Progenitor cell of endocrine pancreas (in vitro differentiated cells): ENCODE measurements around the gene BROX. TPM values are rescaled to one million over a fixed set of nuclear protein-coding genes. Genes with fewer than 3 reads are reported as not detected.

Experiments
- DNase-seq: peaks from one replicate; pipeline ENCODE4 v3.0.0; 2021; ENCODE audit warnings: low spot score; ENCODE audit not compliant: unreplicated experiment
- H3K27ac Mint-ChIP-seq: 2 replicates; pipeline ENCODE4 v1.8.0; 2021; ENCODE audit warnings: mild to moderate bottlenecking, moderate library complexity, mixed read lengths
- H3K27me3 Mint-ChIP-seq: 2 replicates; pipeline ENCODE4 v1.8.0; 2021; ENCODE audit warnings: mixed read lengths
- H3K36me3 Mint-ChIP-seq: 2 replicates; pipeline ENCODE4 v1.8.0; 2022; ENCODE audit warnings: mixed read lengths; ENCODE audit not compliant: insufficient read depth
- H3K4me1 Mint-ChIP-seq: 2 replicates; pipeline ENCODE4 v1.8.0; 2021; ENCODE audit warnings: low read depth, mixed read lengths
- H3K4me3 Mint-ChIP-seq: 2 replicates; pipeline ENCODE4 v1.8.0; 2021; ENCODE audit warnings: low read depth, mild to moderate bottlenecking, moderate library complexity, mixed read lengths
- H3K9me3 Mint-ChIP-seq: 2 replicates; pipeline ENCODE4 v1.8.0; 2021; ENCODE audit warnings: low read depth, mixed read lengths
- CTCF ChIP-seq: fragments of 200-600 bp; sonication (generic); IDR thresholded peaks from one replicate; pipeline ENCODE4 v1.5.0; 2021; ENCODE audit warnings: antibody characterized with exemption, mild to moderate bottlenecking; ENCODE audit not compliant: unreplicated experiment
- total RNA-seq: library from RNA; stranded (reverse); gene quantifications from 2 replicates; pipeline ENCODE4 v1.2.1, GENCODE V29; 2021

BROX gene
- total RNA-seq, 1 donor from 2014 or later: 27.5 TPM

GRCh38 chr1:222732216-222733159 is 20.1 kb downstream of the BROX start:
- Mint-ChIP-seq H3K4me3 (no peak overlapping the region), H3K27me3 (no peaks in the 10 kb centered on the region), H3K36me3 (peaks cover 11% of the 10 kb centered on the region), H3K4me1 (no peaks in the 10 kb centered on the region), H3K9me3 (no peaks in the 10 kb centered on the region), H3K27ac (no peak overlapping the region)
- no peak for TF ChIP-seq CTCF
- no peak for DNase-seq

- no peaks in the 10 kb centered on the region for H3K9me3 Mint-ChIP-seq
- no peaks in the 10 kb centered on the region for H3K27me3 Mint-ChIP-seq
- TF ChIP-seq CTCF: no peak
- DNase-seq: no peak
- no peak overlapping the region for H3K4me3 Mint-ChIP-seq
- no peaks in the 10 kb centered on the region for H3K4me1 Mint-ChIP-seq
- H3K27ac Mint-ChIP-seq: no peak overlapping the region
- H3K36me3 Mint-ChIP-seq: peaks cover 7% of the 10 kb centered on the region
Observed at GRCh38 chr1:222734740-222735139, 22.4 kb downstream of the BROX start.

- no peak for DNase-seq
- Mint-ChIP-seq H3K4me3 (no peak overlapping the region), H3K4me1 (no peaks in the 10 kb centered on the region), H3K27ac (no peak overlapping the region), H3K27me3 (no peaks in the 10 kb centered on the region), H3K9me3 (no peaks in the 10 kb centered on the region), H3K36me3 (peaks cover 4% of the 10 kb centered on the region)
- TF ChIP-seq CTCF: no peak
Observed at GRCh38 chr1:222736470-222736869, 24.1 kb downstream of the BROX start.

- DNase-seq: no peak
- no peak within 1 kb of the TSS for H3K4me3 Mint-ChIP-seq
- H3K27me3 Mint-ChIP-seq: no peaks in the 10 kb centered on the region
- TF ChIP-seq CTCF: no peak
- H3K36me3 Mint-ChIP-seq: peaks cover 4% of the 10 kb centered on the region
- H3K4me1 Mint-ChIP-seq: no peaks in the 10 kb centered on the region
- H3K9me3 Mint-ChIP-seq: no peaks in the 10 kb centered on the region
- H3K27ac Mint-ChIP-seq: no peak within 1 kb of the TSS
Observed at GRCh38 chr1:222736972-222737371, 24.6 kb downstream of the BROX start, which contains the start of gene FAM177B. Gene FAM177B (plus strand): TSS chr1:222737202. CDS start chr1:222746546, 9,344 bp downstream.

- Mint-ChIP-seq H3K36me3 (no peaks in the 10 kb centered on the region), H3K27me3 (no peaks in the 10 kb centered on the region), H3K9me3 (no peaks in the 10 kb centered on the region)
Observed at GRCh38 chr1:222739465-222739864, 27.1 kb downstream of the BROX start.

More at GRCh38 chr1:222739465-222739864, 27.1 kb downstream of the BROX start:
- H3K4me1 Mint-ChIP-seq: no peaks in the 10 kb centered on the region
- TF ChIP-seq CTCF: no peak
- H3K4me3 Mint-ChIP-seq: no peak overlapping the region
- DNase-seq: no peak
- no peak overlapping the region for H3K27ac Mint-ChIP-seq
